GM21576 (cell line): Measurements from ENCODE around the gene SLBP.
"Not testable (repeated sequence)": the region's sequence is repeated elsewhere in the genome, so short reads cannot be mapped to it uniquely, and the experiment has no call there.

Experiments used
- ATAC-seq: cut with Tn5 transposase; IDR thresholded peaks from one replicate; pipeline ENCODE4 v1.9.1; 2021; ENCODE audit warnings: mild to moderate bottlenecking, moderate library complexity; ENCODE audit not compliant: unreplicated experiment

Gene SLBP

DNA sequence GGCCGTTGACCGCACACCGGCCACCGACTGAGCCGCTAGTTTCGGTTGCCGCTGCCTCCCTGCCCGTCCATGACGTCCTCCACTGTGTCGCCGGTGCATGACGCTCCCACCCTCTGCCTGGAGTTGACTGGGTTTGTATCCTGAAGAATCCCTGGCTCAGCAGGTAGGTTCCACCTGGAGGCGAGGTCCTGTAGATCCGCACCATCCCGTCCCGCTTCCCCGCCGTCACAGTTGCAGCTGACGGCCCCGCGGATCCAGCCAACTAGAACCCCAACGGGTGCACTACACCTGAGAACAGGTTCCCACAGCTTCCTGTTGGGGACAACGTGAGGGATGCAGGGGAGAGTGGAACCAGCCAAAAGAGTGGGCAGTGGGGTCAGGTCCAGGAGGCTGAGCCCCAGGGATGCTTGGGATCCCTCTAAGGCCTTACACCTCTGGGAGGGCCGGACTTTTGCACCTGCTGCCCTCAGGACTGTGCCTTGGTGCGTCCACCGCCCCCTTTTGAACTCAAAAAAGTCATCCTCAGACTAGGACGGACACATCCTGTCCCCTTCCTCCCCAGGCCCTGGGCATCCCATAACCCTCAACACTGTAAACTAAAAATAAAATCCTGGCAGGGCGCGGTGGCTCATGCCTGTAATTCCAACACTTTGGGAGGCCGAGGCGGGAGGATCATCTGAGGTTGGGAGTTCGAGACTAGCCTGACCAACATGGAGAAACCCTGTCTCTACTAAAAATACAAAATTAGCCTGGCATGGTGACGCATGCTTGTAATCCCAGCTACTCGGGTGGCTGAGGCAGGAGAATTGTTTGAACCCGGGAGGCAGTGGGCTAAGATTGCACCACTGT is 1.1 kb upstream of the SLBP start:
- peak; percentile 9 for ATAC-seq

- peak; percentile 6 for ATAC-seq
Measured at GRCh38 chr4:1711571-1712215, 426 bp downstream of the SLBP start.

DNA sequence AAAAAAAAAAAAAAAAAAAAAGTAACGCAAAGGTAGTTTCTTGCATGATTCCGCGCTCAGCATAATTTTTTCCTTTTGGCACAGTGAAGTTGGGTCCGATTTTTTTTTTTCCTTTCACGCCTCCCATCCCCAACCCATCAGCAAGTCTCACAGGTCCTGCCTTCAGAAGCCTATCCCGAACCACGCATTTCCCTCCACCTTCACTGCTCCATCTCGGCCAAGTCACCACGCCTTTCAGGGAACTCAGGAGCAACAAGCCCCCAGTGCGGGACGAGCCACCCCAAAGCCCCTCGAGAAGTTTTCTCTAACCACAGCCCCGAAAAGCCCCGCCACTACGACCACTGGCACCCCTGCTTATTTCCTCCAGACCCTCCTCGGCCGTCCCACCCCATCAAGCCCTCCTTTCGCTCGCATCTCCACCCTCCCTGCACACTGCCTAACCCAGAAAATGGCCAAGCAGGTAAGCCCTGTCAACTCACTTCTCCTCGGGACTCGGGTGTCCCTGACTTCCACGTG is 1.0 kb downstream of the SLBP start:
- ATAC-seq, result no peak

DNA sequence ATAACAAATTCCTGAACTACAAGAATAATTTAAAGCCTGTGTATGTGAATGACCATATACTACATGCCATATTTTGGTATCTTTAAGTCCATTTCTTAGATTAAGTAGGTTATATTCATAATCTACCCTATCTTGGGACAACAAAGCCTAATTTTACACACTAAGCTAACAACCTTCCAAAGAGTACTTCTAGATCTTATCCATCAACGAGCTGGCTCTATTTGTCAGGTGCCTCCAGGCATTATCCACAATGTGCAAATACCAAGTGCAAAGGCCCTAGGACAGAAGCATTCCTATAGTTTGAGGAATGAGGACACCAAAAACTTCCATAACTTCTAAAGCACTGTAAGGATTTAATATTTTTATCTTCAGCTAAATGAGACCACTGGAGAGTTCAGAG is 3.5 kb downstream of the SLBP start:
- no peak for ATAC-seq

- ATAC-seq, result no peak
Measured at GRCh38 chr4:1706358-1706757, 5.8 kb downstream of the SLBP start.

DNA sequence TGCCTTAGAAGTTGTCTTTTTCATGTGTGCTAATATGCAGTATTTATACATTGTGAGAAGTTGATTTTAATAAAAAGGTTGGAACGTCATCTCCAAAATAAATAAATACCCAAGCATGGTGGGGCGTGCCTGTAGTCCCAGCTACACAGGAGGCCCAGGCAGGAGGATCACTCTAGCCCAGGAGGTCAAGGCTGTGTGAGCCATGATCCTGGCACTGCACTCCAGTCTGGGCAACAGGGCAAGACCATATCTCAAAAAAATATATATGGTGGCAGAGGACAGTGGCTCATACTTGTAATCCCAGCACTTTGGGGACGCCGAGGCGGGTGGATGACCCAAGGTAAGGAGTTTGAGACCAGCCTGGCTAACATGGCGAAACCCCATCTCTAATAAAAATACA is 6.4 kb downstream of the SLBP start:
- no peak for ATAC-seq

- ATAC-seq, result no peak
Measured at GRCh38 chr4:1703867-1704266, 8.3 kb downstream of the SLBP start.

GRCh38 chr4:1701671-1702070 is 10.4 kb downstream of the SLBP start:
- ATAC-seq, result not testable (repeated sequence)

DNA sequence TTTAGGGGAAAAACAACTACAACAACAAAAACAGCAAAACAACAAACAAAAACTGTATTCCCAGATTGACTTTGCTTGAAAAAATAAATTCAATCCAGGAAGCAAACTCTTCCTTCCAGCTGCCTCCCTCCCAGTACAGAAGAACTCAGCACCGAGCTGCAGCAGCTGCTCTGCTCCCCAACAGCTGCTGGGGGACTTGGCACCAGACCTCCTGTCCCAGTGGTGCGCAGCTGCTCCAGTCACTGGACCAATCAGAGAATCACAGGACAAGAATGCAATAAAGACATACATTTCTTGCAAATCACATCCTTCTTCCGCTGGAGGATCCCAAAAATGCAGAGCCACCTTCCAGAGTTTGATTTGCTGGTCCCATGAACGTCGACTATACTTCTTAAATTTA is 16.2 kb downstream of the SLBP start:
- no peak for ATAC-seq

- no peak for ATAC-seq
Measured at GRCh38 chr4:1693131-1693896, 18.8 kb downstream of the SLBP start.

GRCh38 chr4:1691737-1692373 is 20.3 kb downstream of the SLBP start:
- no peak for ATAC-seq

- ATAC-seq, result no peak
Measured at GRCh38 chr4:1690698-1691097, 21.4 kb downstream of the SLBP start.

DNA sequence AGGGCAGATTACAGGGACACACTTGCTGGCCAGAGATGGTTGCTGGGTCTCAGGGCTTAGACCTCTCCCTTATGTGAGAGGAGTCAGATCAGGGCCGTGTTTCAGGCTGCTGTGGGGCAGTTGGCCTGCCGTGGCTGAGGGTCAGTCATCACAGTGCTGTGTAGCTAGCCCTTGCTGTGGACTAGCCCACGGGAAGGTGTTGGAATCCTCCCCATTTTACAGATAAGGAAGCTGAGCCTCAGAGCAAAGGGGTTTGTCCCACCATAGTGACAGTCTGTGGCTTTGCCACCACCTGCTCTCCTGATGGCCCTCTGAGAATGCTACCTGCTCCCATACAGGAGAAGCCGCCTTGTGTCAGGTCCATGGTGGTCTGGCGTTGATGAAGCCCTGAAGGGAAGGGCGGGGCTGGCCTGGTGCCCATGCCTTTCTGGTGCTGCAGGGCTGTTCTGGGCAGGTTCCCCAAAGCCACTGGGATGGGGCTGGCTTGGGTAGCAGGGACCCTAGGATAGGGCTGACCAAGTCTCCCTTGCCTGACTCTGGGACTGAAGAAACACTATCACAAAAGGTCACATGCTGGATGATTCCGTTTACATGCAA is 25.6 kb downstream of the SLBP start:
- ATAC-seq, result no peak

GRCh38 chr4:1685235-1686150 is 26.6 kb downstream of the SLBP start:
- ATAC-seq, result no peak

- no peak for ATAC-seq
Measured at GRCh38 chr4:1684506-1685234, 27.4 kb downstream of the SLBP start.

DNA sequence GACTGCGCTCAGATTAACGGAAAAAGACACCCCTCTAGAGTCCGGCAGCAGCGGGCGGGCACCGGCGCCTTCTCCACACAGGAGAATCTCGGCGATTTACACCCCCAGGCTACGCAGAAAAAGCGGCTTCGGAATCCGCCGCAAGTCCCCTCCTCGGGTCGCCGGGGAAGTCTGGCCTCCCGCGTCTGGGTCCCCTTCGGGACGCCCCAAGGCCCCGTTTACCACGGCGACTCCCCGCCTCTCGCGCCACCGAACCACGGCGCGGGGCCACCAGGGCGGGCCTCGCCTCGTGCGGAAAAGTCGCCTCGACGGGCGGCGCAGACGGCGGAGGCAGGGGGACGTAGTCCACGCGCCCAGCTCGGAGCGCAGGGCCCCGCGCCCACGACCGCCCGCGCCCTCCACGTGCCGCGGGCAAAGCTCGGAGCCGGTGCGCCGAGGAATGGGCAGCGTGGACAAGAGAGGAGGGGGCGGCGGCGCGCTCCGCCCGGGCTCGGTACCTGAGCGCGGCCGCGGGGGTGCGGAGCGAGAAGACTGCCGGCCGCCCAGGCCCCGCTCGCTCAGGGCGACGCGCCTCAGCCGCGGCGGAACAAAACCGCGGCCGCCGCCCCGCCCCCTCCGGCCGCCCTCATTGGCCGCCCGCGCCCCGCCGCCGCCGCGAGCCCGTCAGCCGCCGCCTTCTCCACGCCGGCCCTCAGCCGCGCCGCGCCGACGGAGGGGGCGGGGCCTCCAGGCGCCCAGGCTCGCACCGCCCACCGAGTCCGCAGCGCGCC is 28.2 kb downstream of the SLBP start, which contains the start of gene FAM53A:
TSS of gene FAM53A (minus strand) at position 578 of the 770 bp plus-strand sequence. CDS start 15,572 bp downstream, outside the sequence.
- peak; percentile 84 for ATAC-seq

- ATAC-seq, result no peak
Measured at GRCh38 chr4:1683261-1683735, 28.8 kb downstream of the SLBP start.

GRCh38 chr4:1682860-1683259 is 29.3 kb downstream of the SLBP start:
- ATAC-seq, result no peak
